HG03039 (cell line): ENCODE results near the gene ZMYND12.

ENCODE experiments used
- ATAC-seq: cut with Tn5 transposase; IDR thresholded peaks from one replicate; pipeline ENCODE4 v1.9.1; 2021; ENCODE audit warnings: mild to moderate bottlenecking, moderate library complexity; ENCODE audit not compliant: unreplicated experiment

Gene ZMYND12

GRCh38 chr1:42449256-42449655 is 6.6 kb downstream of the ZMYND12 start:
- no peak for ATAC-seq

- ATAC-seq: no peak
Observed at GRCh38 chr1:42442662-42443061, 13.2 kb downstream of the ZMYND12 start.

GRCh38 chr1:42439940-42440339 is 15.9 kb downstream of the ZMYND12 start:
- ATAC-seq: no peak

- no peak for ATAC-seq
Observed at GRCh38 chr1:42434340-42434739, 21.5 kb downstream of the ZMYND12 start.

GRCh38 chr1:42433369-42433768 is 22.5 kb downstream of the ZMYND12 start:
- no peak for ATAC-seq

- no peak for ATAC-seq
Observed at GRCh38 chr1:42432714-42433113, 23.1 kb downstream of the ZMYND12 start.

- no peak for ATAC-seq
Observed at GRCh38 chr1:42431514-42431913, 24.3 kb downstream of the ZMYND12 start.

GRCh38 chr1:42430286-42431135 is 25.3 kb downstream of the ZMYND12 start:
- no peak for ATAC-seq

GRCh38 chr1:42429603-42430002 is 26.2 kb downstream of the ZMYND12 start:
- ATAC-seq: no peak

GRCh38 chr1:42427240-42427639 is 28.6 kb downstream of the ZMYND12 start:
- ATAC-seq: no peak

GRCh38 chr1:42424201-42424600 is 31.6 kb downstream of the ZMYND12 start:
- no peak for ATAC-seq

- ATAC-seq: no peak
Observed at GRCh38 chr1:42423681-42424080, 32.1 kb downstream of the ZMYND12 start.

- no peak for ATAC-seq
Observed at GRCh38 chr1:42422737-42423136, 33.1 kb downstream of the ZMYND12 start.

- ATAC-seq: no peak
Observed at GRCh38 chr1:42420911-42421585, 34.8 kb downstream of the ZMYND12 start.

GRCh38 chr1:42420121-42420520 is 35.7 kb downstream of the ZMYND12 start:
- no peak for ATAC-seq

- no peak for ATAC-seq
Observed at GRCh38 chr1:42419126-42419821, 36.5 kb downstream of the ZMYND12 start.

GRCh38 chr1:42418516-42418915 is 37.3 kb downstream of the ZMYND12 start:
- no peak for ATAC-seq

GRCh38 chr1:42417166-42417565 is 38.7 kb downstream of the ZMYND12 start:
- ATAC-seq: no peak

- ATAC-seq: no peak
Observed at GRCh38 chr1:42414551-42415496, 41.0 kb downstream of the ZMYND12 start.

GRCh38 chr1:42403880-42404400 is 51.9 kb downstream of the ZMYND12 start:
- no peak for ATAC-seq
